Kidney (tissue), 14 donors: ENCODE measurements around the gene NPAS3. TPM values are rescaled to one million over a fixed set of nuclear protein-coding genes. Genes with fewer than 3 reads are reported as not detected.

Experiments used
- DNase-seq, 5 donors: peaks; one replicate each; pipeline ENCODE4 v3.0.0-alpha.2; 2013 to 2020
- FAIRE-seq: peaks from 2 replicates; lab custom pipeline; 2012; peaks lifted over from hg19 to GRCh38; lab: Jason Lieb, UNC
- H3K27ac ChIP-seq, 2 donors: one replicate each; pipeline ENCODE4 v1.7.0; 2013; ENCODE audit warnings: low read depth in 2 of 2, low read length in 2 of 2, inconsistent platforms in 1 of 2
- H3K27me3 ChIP-seq: one replicate; pipeline ENCODE4 v1.7.1; 2013; ENCODE audit warnings: low read length, inconsistent platforms; ENCODE audit not compliant: control insufficient read depth, insufficient read depth
- H3K36me3 ChIP-seq, 3 donors: one replicate each; pipeline versions ENCODE4 v1.7.0 to v1.7.1; 2013; ENCODE audit warnings: low read length in 3 of 3, control low read depth in 1 of 3, inconsistent platforms in 1 of 3; ENCODE audit not compliant: insufficient read depth in 3 of 3, control insufficient read depth in 2 of 3
- H3K4me1 ChIP-seq, 3 donors: one replicate each; pipeline versions ENCODE4 v1.7.0 to v1.7.1; 2013; ENCODE audit warnings: low read length in 3 of 3, inconsistent platforms in 1 of 3, low read depth in 1 of 3; ENCODE audit not compliant: control insufficient read depth in 2 of 3, insufficient read depth in 2 of 3
- H3K4me3 ChIP-seq, 3 donors: one replicate each; pipeline versions ENCODE4 v1.7.0 to v1.8.1; 2013; ENCODE audit warnings: low read length in 3 of 3, control low read depth in 1 of 3, inconsistent platforms in 1 of 3
- H3K9ac ChIP-seq, 3 donors: one replicate each; pipeline versions ENCODE4 v1.7.0 to v1.7.1; 2013; ENCODE audit warnings: low read length in 3 of 3, control low read depth in 1 of 3, inconsistent platforms in 1 of 3
- H3K9me3 ChIP-seq, 3 donors: one replicate each; pipeline versions ENCODE4 v1.7.0 to v1.7.1; 2013; ENCODE audit warnings: low read length in 3 of 3, control low read depth in 1 of 3, inconsistent platforms in 1 of 3; ENCODE audit not compliant: control insufficient read depth in 2 of 3, insufficient read depth in 1 of 3
- intact Hi-C: fragments of 100-400 bp; cut with DNase I; formaldehyde crosslinking; loops from one replicate; pipeline ENCODE4 v1.11.1; 2022
- polyA plus RNA-seq: library from polyadenylated mRNA; stranded (reverse); fragments of 350-450 nt; fragmentation: Illumina TruSeq; extraction: RNeasy Lipid Tissue Mini Kit (QIAGEN cat#74804); gene quantifications from one replicate; pipeline ENCODE4 v1.2.3, GENCODE V29; 2014; ENCODE audit warnings: low read depth, low replicate concordance; ENCODE audit not compliant: insufficient read depth
- total RNA-seq: library from RNA; stranded (reverse); fragmentation: NEBNext Ultra II Directional; extraction: Animal tissue kit (Norgen Biotek cat#: 25700); gene quantifications from one replicate; pipeline ENCODE4 v1.2.1, GENCODE V29; 2021
- TF ChIP-seq, protein P1 (sequence below): IDR thresholded peaks from 3 replicates; pipeline ENCODE4 v1.5.1; 2012; ENCODE audit warnings: mild to moderate bottlenecking, moderate library complexity, borderline replicate concordance; ENCODE audit not compliant: insufficient read depth; ENCODE audit errors: extremely low read depth
- donor health status: control.
- donor health status: control.
- donor health status: control.
- donor health status: control.
- donor health status: control.
- donor health status: DM: yes; HTN: yes; CAD: no.
- donor health status: Normal renal cell carcinoma (clear cell type).

Gene NPAS3
- total and polyA plus RNA-seq, 2 donors from 2014 or later, result 0.82 to 5.0 TPM

DNA sequence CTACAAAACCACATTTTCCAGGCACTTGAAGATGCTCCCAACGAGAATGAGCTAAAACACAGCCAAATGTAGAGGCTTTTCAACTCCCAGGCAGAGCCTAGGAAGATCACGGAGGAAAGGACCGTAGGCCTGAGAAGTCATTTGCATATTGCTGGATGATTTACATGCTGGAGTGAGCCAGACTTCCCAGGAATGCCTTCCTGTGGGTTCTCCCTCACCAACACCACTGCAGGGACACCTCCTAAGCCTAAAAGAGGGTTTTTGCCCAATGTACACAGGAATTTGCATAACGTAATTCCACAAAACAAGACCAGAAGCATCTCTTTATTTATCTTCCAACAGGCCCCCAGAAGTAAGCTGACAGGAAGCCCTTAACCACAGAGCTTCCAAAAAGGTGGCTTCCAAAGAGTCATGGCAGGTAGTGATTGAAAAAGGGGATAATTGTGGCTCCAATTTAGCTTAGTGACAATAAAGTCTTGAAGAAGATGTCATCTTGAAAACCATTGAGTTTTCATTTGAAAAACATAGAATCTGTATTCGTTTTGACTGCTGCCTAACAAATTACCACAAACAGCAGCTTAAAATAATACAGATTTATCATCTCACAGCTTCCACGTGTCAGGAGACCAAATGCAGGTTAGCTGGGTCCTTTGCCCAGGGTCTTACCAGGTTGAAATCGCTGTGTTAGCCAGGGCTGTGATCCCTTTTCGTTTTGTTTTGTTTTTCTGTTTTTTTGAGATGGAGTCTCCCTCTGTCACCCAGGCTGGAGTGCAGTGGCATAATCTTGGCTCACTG is 896.0 kb downstream of the NPAS3 start:
- no peak overlapping the region for H3K27ac ChIP-seq
- no peak for FAIRE-seq
- H3K4me1 ChIP-seq, result no peaks in the 10 kb centered on the region
- H3K27me3 ChIP-seq, result no peaks in the 10 kb centered on the region
- no peaks in the 10 kb centered on the region for H3K9me3 ChIP-seq
- H3K36me3 ChIP-seq, result no peaks in the 10 kb centered on the region
- intact Hi-C loops, result no loop called here
- H3K9ac ChIP-seq, result no peak overlapping the region
- no peak for DNase-seq
- H3K4me3 ChIP-seq, result no peak overlapping the region
- TF ChIP-seq, protein P1, sequence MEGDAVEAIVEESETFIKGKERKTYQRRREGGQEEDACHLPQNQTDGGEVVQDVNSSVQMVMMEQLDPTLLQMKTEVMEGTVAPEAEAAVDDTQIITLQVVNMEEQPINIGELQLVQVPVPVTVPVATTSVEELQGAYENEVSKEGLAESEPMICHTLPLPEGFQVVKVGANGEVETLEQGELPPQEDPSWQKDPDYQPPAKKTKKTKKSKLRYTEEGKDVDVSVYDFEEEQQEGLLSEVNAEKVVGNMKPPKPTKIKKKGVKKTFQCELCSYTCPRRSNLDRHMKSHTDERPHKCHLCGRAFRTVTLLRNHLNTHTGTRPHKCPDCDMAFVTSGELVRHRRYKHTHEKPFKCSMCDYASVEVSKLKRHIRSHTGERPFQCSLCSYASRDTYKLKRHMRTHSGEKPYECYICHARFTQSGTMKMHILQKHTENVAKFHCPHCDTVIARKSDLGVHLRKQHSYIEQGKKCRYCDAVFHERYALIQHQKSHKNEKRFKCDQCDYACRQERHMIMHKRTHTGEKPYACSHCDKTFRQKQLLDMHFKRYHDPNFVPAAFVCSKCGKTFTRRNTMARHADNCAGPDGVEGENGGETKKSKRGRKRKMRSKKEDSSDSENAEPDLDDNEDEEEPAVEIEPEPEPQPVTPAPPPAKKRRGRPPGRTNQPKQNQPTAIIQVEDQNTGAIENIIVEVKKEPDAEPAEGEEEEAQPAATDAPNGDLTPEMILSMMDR, result no peak

GRCh38 chr14:33835261-33835655 is 896.6 kb downstream of the NPAS3 start:
- no peaks in the 10 kb centered on the region for H3K4me1 ChIP-seq
- FAIRE-seq (no peak), DNase-seq (no peak)
- intact Hi-C loops, result no loop called here
- no peaks in the 10 kb centered on the region for H3K36me3 ChIP-seq
- H3K4me3 ChIP-seq, result no peak overlapping the region
- no peak overlapping the region for H3K27ac ChIP-seq
- H3K9ac ChIP-seq, result no peak overlapping the region
- H3K27me3 ChIP-seq, result no peaks in the 10 kb centered on the region
- TF ChIP-seq, protein P1, result no peak
- no peaks in the 10 kb centered on the region for H3K9me3 ChIP-seq

- TF ChIP-seq, protein P1, result no peak
- no peak overlapping the region for H3K4me3 ChIP-seq
- H3K36me3 ChIP-seq, result no peaks in the 10 kb centered on the region
- FAIRE-seq (no peak), DNase-seq (no peak)
- H3K9ac ChIP-seq, result no peak overlapping the region
- H3K27me3 ChIP-seq, result no peaks in the 10 kb centered on the region
- intact Hi-C loops, result no loop called here
- no peaks in the 10 kb centered on the region for H3K4me1 ChIP-seq
- no peak overlapping the region for H3K27ac ChIP-seq
- H3K9me3 ChIP-seq, result no peaks in the 10 kb centered on the region
Observed at GRCh38 chr14:33835677-33836076, 897.0 kb downstream of the NPAS3 start.
